Measurements from ENCODE around the gene KIAA1217.

KIAA1217 gene

DNA sequence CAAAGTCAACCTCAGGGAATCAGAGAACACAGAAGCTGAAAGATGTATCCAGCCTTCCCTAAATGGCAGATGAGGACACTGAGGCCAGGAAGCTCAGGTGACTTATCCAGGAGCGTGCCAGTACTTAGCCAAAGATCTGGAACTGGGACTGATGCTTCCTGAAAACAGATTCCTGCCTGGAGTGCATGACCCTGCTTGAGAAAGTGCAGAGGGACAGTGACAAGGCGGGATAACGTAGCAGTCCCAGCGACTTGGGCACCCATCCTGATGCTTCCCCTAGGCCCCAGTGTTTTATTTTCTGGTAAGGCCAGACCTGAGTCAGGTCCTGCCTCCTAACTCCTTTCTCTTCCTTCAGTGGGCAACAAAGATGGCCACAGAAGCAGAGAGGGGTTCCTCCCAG is 48.6 kb downstream of the KIAA1217 start:
- no peak for DNase-seq (ENCODE audit: low read depth)
- H3K4me3 ChIP-seq (ENCODE audit: control insufficient read depth, low read depth, low read length) = no peak overlapping the region
- TF ChIP-seq, protein P1, sequence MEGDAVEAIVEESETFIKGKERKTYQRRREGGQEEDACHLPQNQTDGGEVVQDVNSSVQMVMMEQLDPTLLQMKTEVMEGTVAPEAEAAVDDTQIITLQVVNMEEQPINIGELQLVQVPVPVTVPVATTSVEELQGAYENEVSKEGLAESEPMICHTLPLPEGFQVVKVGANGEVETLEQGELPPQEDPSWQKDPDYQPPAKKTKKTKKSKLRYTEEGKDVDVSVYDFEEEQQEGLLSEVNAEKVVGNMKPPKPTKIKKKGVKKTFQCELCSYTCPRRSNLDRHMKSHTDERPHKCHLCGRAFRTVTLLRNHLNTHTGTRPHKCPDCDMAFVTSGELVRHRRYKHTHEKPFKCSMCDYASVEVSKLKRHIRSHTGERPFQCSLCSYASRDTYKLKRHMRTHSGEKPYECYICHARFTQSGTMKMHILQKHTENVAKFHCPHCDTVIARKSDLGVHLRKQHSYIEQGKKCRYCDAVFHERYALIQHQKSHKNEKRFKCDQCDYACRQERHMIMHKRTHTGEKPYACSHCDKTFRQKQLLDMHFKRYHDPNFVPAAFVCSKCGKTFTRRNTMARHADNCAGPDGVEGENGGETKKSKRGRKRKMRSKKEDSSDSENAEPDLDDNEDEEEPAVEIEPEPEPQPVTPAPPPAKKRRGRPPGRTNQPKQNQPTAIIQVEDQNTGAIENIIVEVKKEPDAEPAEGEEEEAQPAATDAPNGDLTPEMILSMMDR (IDR thresholded peaks at IDR 0.05; ENCODE audit: control insufficient read depth, insufficient read depth, low read depth, low read length, missing control alignments) = no peak

DNA sequence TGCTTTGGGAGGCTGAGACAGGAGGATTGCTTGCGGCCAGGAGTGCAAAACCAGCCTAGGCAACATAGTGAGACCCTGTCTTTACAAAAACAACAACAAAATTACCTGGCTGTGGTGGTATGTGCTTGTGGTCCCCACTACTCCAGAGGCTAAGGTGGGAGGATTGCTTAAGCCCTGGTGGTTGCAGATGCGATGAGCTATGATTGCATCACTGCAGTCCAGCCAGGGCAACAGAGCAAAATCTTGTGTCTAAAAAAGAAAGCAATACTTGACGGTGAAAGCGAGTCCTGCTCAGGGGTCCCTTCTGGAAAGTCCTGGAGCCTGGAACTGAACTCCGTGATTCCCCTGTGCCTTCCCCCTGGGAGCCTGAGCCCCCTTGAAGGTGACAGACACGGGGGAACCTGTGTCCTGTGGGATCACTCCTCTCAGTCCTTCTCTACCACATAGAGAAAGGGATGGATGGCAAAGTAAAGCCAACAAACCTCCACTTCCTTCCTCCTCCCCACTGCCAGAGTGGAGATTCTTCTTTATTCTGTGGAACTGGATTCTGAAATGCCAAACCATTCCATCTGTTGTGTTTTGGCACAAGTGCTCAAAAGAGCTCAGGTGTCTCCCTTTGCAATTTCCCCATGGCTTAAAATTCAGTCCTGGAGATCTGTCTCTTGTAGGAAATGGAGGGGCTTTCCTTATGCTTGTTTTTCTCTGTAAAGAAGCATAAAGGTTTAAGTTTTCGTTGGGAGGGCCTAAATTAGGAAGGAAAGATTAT is 50.6 kb downstream of the KIAA1217 start:
- no peak overlapping the region for H3K4me3 ChIP-seq (ENCODE audit: control insufficient read depth, low read depth, low read length)
- no peak for DNase-seq (ENCODE audit: low read depth)
- TF ChIP-seq, protein P1 (IDR thresholded peaks at IDR 0.05; ENCODE audit: control insufficient read depth, insufficient read depth, low read depth, low read length, missing control alignments) = no peak

DNA sequence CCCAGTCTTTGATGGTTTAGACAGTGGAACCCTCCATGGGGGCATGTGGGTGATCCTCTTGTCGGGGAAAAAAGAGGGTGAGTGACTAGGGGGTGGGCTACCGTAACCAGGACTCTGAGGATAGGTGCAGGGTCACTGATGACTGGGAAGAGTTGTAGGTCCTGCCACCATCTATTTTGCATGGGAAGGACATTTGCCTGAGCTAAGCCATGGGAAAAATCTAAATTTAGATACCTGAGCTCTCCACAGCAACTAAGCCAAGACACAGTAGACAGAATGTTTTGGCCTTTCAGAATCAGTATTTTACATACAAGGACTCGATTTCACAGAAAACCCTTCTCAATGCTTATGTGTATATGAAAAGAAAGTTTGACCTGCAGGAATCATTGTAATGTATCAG is 52.7 kb downstream of the KIAA1217 start:
- TF ChIP-seq, protein P1 (IDR thresholded peaks at IDR 0.05; ENCODE audit: control insufficient read depth, insufficient read depth, low read depth, low read length, missing control alignments) = no peak
- H3K4me3 ChIP-seq (ENCODE audit: control insufficient read depth, low read depth, low read length) = no peak overlapping the region
- no peak for DNase-seq (ENCODE audit: low read depth)

DNA sequence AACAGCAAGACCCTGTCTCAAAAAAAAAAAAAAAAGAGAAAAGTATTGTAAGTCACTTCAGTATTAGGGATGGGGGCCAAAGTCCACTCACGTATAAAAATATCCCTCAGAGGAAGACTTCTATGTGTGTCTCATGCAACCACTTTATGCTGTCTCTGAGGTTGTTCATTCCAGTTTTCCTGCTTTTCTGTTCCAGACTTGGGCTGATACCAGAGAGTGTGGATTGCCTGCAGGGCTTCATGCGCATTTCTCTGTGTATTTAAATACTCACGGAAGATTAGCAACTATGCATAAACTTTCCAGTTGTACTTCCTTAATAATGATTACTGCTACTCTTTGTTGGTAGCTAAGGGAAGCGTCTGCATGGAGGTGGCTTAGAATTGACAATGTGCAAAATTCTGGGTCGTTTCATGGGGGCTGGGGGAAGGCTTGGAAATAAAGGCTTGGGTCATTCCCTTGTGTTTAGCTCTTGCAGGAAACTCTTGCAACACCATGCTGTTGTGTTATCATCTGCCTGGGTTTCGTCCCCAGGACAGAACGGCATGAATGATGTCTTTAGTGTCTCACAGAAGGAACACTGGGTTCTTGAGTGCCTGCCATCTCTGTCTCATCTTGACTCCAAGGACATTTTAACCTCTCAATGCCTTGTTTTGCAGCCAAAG is 54.1 kb downstream of the KIAA1217 start:
- DNase-seq (ENCODE audit: low read depth) = no peak
- TF ChIP-seq, protein P1 (IDR thresholded peaks at IDR 0.05; ENCODE audit: control insufficient read depth, insufficient read depth, low read depth, low read length, missing control alignments) = no peak
- no peak overlapping the region for H3K4me3 ChIP-seq (ENCODE audit: control insufficient read depth, low read depth, low read length)

DNA sequence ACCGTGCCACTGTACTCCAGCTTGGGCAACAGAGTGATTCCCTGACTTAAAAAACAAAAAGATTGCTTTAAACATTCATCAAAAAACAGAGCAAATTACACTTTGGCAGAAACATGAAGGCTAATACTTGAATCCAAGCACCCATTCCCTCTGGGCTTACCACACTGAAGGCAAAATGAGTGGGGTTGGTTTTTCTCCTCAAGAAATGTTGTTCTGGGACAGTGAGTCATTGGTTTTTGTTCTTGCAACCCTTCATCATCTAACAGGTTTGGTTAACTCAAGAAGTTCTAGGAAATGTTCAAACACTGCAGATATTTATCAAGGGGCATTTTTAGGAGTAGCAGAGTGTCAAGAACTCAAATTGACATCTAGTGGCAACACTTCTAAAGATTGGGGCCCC is 60.5 kb downstream of the KIAA1217 start:
- H3K4me3 ChIP-seq (ENCODE audit: control insufficient read depth, low read depth, low read length) = no peak overlapping the region
- TF ChIP-seq, protein P1 (IDR thresholded peaks at IDR 0.05; ENCODE audit: control insufficient read depth, insufficient read depth, low read depth, low read length, missing control alignments) = no peak
- DNase-seq (ENCODE audit: low read depth) = no peak

DNA sequence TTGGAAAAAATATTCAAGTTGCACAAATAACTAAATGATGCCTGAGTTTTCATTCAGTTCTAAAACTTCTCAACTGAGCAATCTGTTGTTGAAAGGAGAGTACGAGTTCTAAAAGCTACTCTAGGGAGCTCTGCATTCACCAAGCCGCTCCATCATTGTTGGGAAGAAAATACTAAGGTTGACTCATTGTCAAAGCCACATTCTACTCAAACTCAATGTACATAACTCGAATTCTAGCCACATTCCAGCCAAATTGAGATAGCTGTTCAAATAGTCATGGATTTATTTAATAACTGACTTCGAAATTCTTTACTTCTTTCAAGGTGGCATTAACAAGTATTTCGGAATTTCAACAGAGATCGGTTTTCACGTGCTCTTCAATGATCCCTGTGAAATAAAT is 63.4 kb downstream of the KIAA1217 start:
- TF ChIP-seq, protein P1 (IDR thresholded peaks at IDR 0.05; ENCODE audit: control insufficient read depth, insufficient read depth, low read depth, low read length, missing control alignments) = no peak
- no peak for DNase-seq (ENCODE audit: low read depth)
- no peak overlapping the region for H3K4me3 ChIP-seq (ENCODE audit: control insufficient read depth, low read depth, low read length)
